Activated CD8-positive, alpha-beta T cell treated with anti-CD3 and anti-CD28 coated beads for 36 hours (primary cell): Measurements from ENCODE around the gene ASAP2. TPM values are rescaled to one million over a fixed set of nuclear protein-coding genes. Genes with fewer than 3 reads are reported as not detected.

Source experiments
- ATAC-seq: fragments of 200-7000 bp; cut with Tn5 transposase; one replicate; pipeline ENCODE4 v1.10.0; 2021; ENCODE audit warnings: mild to moderate bottlenecking, moderate library complexity
- CTCF ChIA-PET: fragments of 350-600 bp; sonication (Branson Sonifier 250); formaldehyde crosslinking; loops from one replicate; lab custom pipeline; 2021; ENCODE audit warnings: antibody characterized with exemption; lab: Charles Lee
- POLR2A ChIA-PET: fragments of 350-600 bp; sonication (Branson Sonifier 250); formaldehyde crosslinking; loops from one replicate; lab custom pipeline; 2021; ENCODE audit warnings: antibody characterized with exemption; lab: Charles Lee
- DNase-seq: peaks from one replicate; pipeline ENCODE4 v3.0.0-alpha.2; 2020
- H3K27ac Mint-ChIP-seq: one replicate; pipeline ENCODE4 v1.8.0; 2021; ENCODE audit warnings: mild to moderate bottlenecking, mixed read lengths
- H3K27me3 Mint-ChIP-seq: one replicate; pipeline ENCODE4 v1.8.0; 2021; ENCODE audit warnings: mixed read lengths
- H3K36me3 Mint-ChIP-seq: one replicate; pipeline ENCODE4 v1.8.0; 2021; ENCODE audit warnings: low read depth, mixed read lengths
- H3K4me1 Mint-ChIP-seq: one replicate; pipeline ENCODE4 v1.8.0; 2021; ENCODE audit warnings: low read depth, mixed read lengths
- H3K4me3 Mint-ChIP-seq: one replicate; pipeline ENCODE4 v1.8.0; 2021; ENCODE audit warnings: mild to moderate bottlenecking, moderate library complexity, mixed read lengths
- H3K9me3 Mint-ChIP-seq: one replicate; pipeline ENCODE4 v1.8.0; 2021; ENCODE audit warnings: mixed read lengths
- CTCF ChIP-seq: fragments of 200-600 bp; IDR thresholded peaks from one replicate; pipeline ENCODE4 v1.8.0; 2022; ENCODE audit warnings: antibody characterized with exemption, mild to moderate bottlenecking
- intact Hi-C: fragments of 100-400 bp; cut with micrococcal nuclease; formaldehyde crosslinking; loops from one replicate; pipeline ENCODE4 v1.10.0; 2022
- total RNA-seq, 2 experiments: library from RNA; stranded (reverse); gene quantifications; one replicate each; pipeline ENCODE4 v1.2.3, GENCODE V29; 2021

Gene ASAP2
- total RNA-seq, 2 experiments from 2014 or later, result not detected

GRCh38 chr2:9329497-9329896, 122.9 kb downstream of the ASAP2 start:
- no peak overlapping the region for H3K27ac Mint-ChIP-seq
- H3K4me3 Mint-ChIP-seq, result no peak overlapping the region
- H3K4me1 Mint-ChIP-seq, result no peaks in the 10 kb centered on the region
- no peak for DNase-seq
- H3K36me3 Mint-ChIP-seq, result no peaks in the 10 kb centered on the region
- ChIA-PET POLR2A (interaction anchor here (1.0 kb wide), 1 partner anchor 13 kb away, joined by 3 read pairs; no protein-coding TSS in a partner anchor), CTCF (no interaction called here)
- H3K27me3 Mint-ChIP-seq, result peaks cover 3% of the 10 kb centered on the region
- ATAC-seq, result no peak
- no peak for TF ChIP-seq CTCF
- no peaks in the 10 kb centered on the region for H3K9me3 Mint-ChIP-seq
- intact Hi-C loops, result no loop called here

- ChIA-PET POLR2A (no interaction called here), CTCF (interaction anchor here (1.4 kb wide), 1 partner anchor 10 kb away, joined by 3 read pairs; no protein-coding TSS in a partner anchor)
- no peak overlapping the region for H3K27ac Mint-ChIP-seq
- TF ChIP-seq CTCF, result no peak
- intact Hi-C loops, result no loop called here
- H3K36me3 Mint-ChIP-seq, result no peaks in the 10 kb centered on the region
- H3K27me3 Mint-ChIP-seq, result peaks cover 3% of the 10 kb centered on the region
- no peaks in the 10 kb centered on the region for H3K4me1 Mint-ChIP-seq
- no peak for ATAC-seq
- no peak overlapping the region for H3K4me3 Mint-ChIP-seq
- no peaks in the 10 kb centered on the region for H3K9me3 Mint-ChIP-seq
- no peak for DNase-seq
Observed at GRCh38 chr2:9330612-9331270, 124.1 kb downstream of the ASAP2 start.

- Mint-ChIP-seq H3K27ac (no peak overlapping the region), H3K36me3 (no peaks in the 10 kb centered on the region), H3K4me3 (no peak overlapping the region), H3K27me3 (peaks cover 3% of the 10 kb centered on the region), H3K9me3 (no peaks in the 10 kb centered on the region), H3K4me1 (peaks cover 5% of the 10 kb centered on the region)
- POLR2A ChIA-PET, result interaction anchor here (0.7 kb wide), 1 partner anchor 111 kb away, joined by 3 read pairs; no protein-coding TSS in a partner anchor
- intact Hi-C loops, result no loop called here
- ATAC-seq, result no peak
- TF ChIP-seq CTCF, result no peak
- CTCF ChIA-PET, result no interaction called here
- DNase-seq, result no peak
Observed at GRCh38 chr2:9331704-9332103, 125.1 kb downstream of the ASAP2 start.

GRCh38 chr2:9332136-9332852, 125.7 kb downstream of the ASAP2 start:
- DNase-seq (no peak), ATAC-seq (no peak)
- TF ChIP-seq CTCF, result no peak
- ChIA-PET POLR2A (interaction anchor here (0.7 kb wide), 1 partner anchor 111 kb away, joined by 3 read pairs; no protein-coding TSS in a partner anchor), CTCF (no interaction called here)
- Mint-ChIP-seq H3K4me3 (no peak overlapping the region), H3K9me3 (no peaks in the 10 kb centered on the region), H3K27me3 (peaks cover 2% of the 10 kb centered on the region), H3K27ac (no peak overlapping the region), H3K4me1 (peaks cover 5% of the 10 kb centered on the region), H3K36me3 (no peaks in the 10 kb centered on the region)
- intact Hi-C loops, result no loop called here

GRCh38 chr2:9332853-9333245, 126.2 kb downstream of the ASAP2 start:
- CTCF ChIA-PET, result interaction anchor here (1.1 kb wide), 1 partner anchor 21 kb away, joined by 3 read pairs; no protein-coding TSS in a partner anchor
- Mint-ChIP-seq H3K27ac (no peak overlapping the region), H3K27me3 (peaks cover 1% of the 10 kb centered on the region), H3K9me3 (no peaks in the 10 kb centered on the region), H3K36me3 (no peaks in the 10 kb centered on the region), H3K4me1 (peaks cover 5% of the 10 kb centered on the region), H3K4me3 (no peak overlapping the region)
- ATAC-seq (no peak), DNase-seq (no peak)
- intact Hi-C loops, result no loop called here
- TF ChIP-seq CTCF, result no peak
- POLR2A ChIA-PET, result no interaction called here
